Measurements from ENCODE around the gene CTSE.

CTSE gene

GRCh38 chr1:205991237-205991636 lies 32.5 kb downstream of the CTSE start:
- no peak for DNase-seq (ENCODE audit: low read depth in 2 of 2)

- DNase-seq (ENCODE audit: low read depth in 2 of 2), result no peak
Observed at GRCh38 chr1:205990226-205990625, 33.5 kb downstream of the CTSE start.

GRCh38 chr1:205989786-205990185 lies 33.9 kb downstream of the CTSE start:
- no peak for DNase-seq (ENCODE audit: low read depth in 2 of 2)

- DNase-seq (ENCODE audit: low read depth in 2 of 2), result no peak
Observed at GRCh38 chr1:205988585-205988995, 35.1 kb downstream of the CTSE start.

- no peak for DNase-seq (ENCODE audit: low read depth in 2 of 2)
Observed at GRCh38 chr1:205986861-205987260, 36.8 kb downstream of the CTSE start.

- DNase-seq (ENCODE audit: low read depth in 2 of 2), result no peak
Observed at GRCh38 chr1:205986292-205986691, 37.4 kb downstream of the CTSE start.

- no peak for DNase-seq (ENCODE audit: low read depth in 2 of 2)
Observed at GRCh38 chr1:205985330-205986005, 38.2 kb downstream of the CTSE start.

GRCh38 chr1:205983925-205984725 lies 39.6 kb downstream of the CTSE start:
- DNase-seq (ENCODE audit: low read depth in 2 of 2), result no peak

- no peak for DNase-seq (ENCODE audit: low read depth in 2 of 2)
Observed at GRCh38 chr1:205981257-205981656, 42.4 kb downstream of the CTSE start.

- DNase-seq (ENCODE audit: low read depth in 2 of 2), result no peak
Observed at GRCh38 chr1:205980237-205980870, 43.3 kb downstream of the CTSE start.

- no peak for DNase-seq (ENCODE audit: low read depth in 2 of 2)
Observed at GRCh38 chr1:205979301-205979700, 44.4 kb downstream of the CTSE start.

- DNase-seq (ENCODE audit: low read depth in 2 of 2), result no peak
Observed at GRCh38 chr1:205978676-205979075, 45.0 kb downstream of the CTSE start.

GRCh38 chr1:205977402-205978014 lies 46.2 kb downstream of the CTSE start:
- peak; percentile 57 to 67 for DNase-seq (ENCODE audit: low read depth in 2 of 2)

- no peak for DNase-seq (ENCODE audit: low read depth in 2 of 2)
Observed at GRCh38 chr1:205976708-205977401, 46.8 kb downstream of the CTSE start.

GRCh38 chr1:205976036-205976435 lies 47.7 kb downstream of the CTSE start:
- DNase-seq (ENCODE audit: low read depth in 2 of 2), result no peak

- no peak for DNase-seq (ENCODE audit: low read depth in 2 of 2)
Observed at GRCh38 chr1:205975387-205975998, 48.2 kb downstream of the CTSE start.

GRCh38 chr1:205974712-205975111 lies 49.0 kb downstream of the CTSE start:
- DNase-seq (ENCODE audit: low read depth in 2 of 2), result no peak

- DNase-seq (ENCODE audit: low read depth in 2 of 2), result no peak
Observed at GRCh38 chr1:205973377-205974232, 50.1 kb downstream of the CTSE start.

GRCh38 chr1:205972491-205973168 lies 51.1 kb downstream of the CTSE start:
- DNase-seq (ENCODE audit: low read depth in 2 of 2), result no peak

GRCh38 chr1:205972081-205972480 lies 51.6 kb downstream of the CTSE start:
- no peak for DNase-seq (ENCODE audit: low read depth in 2 of 2)
